Neural progenitor cell (in vitro differentiated cells): ENCODE data around the gene COPS7B. TPM values are rescaled to one million over a fixed set of nuclear protein-coding genes. Genes with fewer than 3 reads are reported as not detected.

ENCODE experiments used
- DNase-seq: peaks from one replicate; pipeline ENCODE4 v3.0.0-alpha.2; 2016; ENCODE audit warnings: low spot score
- H2AFZ ChIP-seq: fragments of 200-600 bp; sonication (generic); replicated peaks from 2 replicates; pipeline ENCODE4 v1.6.1; 2016; ENCODE audit warnings: antibody characterized with exemption
- H3F3A ChIP-seq: fragments of 200-600 bp; sonication (generic); 2 replicates; pipeline ENCODE4 v1.6.1; 2016; ENCODE audit warnings: antibody characterized with exemption, low read depth
- H3K27ac ChIP-seq: fragments of 200-600 bp; sonication (generic); 2 replicates; pipeline ENCODE4 v1.5.1; 2016; ENCODE audit warnings: mild to moderate bottlenecking
- H3K27me3 ChIP-seq: fragments of 200-600 bp; sonication (generic); 2 replicates; pipeline ENCODE4 v1.6.1; 2016; ENCODE audit warnings: mild to moderate bottlenecking, moderate library complexity
- H3K36me3 ChIP-seq: fragments of 200-600 bp; sonication (generic); 2 replicates; pipeline ENCODE4 v1.5.1; 2016
- H3K4me1 ChIP-seq: fragments of 200-600 bp; sonication (generic); 2 replicates; pipeline ENCODE4 v1.6.1; 2016; ENCODE audit warnings: mixed run types
- H3K4me2 ChIP-seq: fragments of 200-600 bp; sonication (generic); 2 replicates; pipeline ENCODE4 v1.6.1; 2016
- H3K4me3 ChIP-seq: fragments of 200-600 bp; sonication (generic); 2 replicates; pipeline ENCODE4 v1.5.1; 2016
- H3K79me2 ChIP-seq: fragments of 200-600 bp; sonication (generic); 2 replicates; pipeline ENCODE4 v1.6.1; 2016; ENCODE audit warnings: low read depth
- H3K9ac ChIP-seq: fragments of 200-600 bp; sonication (generic); 2 replicates; pipeline ENCODE4 v1.6.1; 2016
- H3K9me3 ChIP-seq: fragments of 200-600 bp; sonication (generic); 2 replicates; pipeline ENCODE4 v1.5.1; 2016; ENCODE audit warnings: low read depth
- H4K20me1 ChIP-seq: fragments of 200-600 bp; sonication (generic); 2 replicates; pipeline ENCODE4 v1.6.1; 2016; ENCODE audit warnings: low read depth
- H3K27ac Mint-ChIP-seq: 3 replicates; pipeline ENCODE4 v1.8.0; 2021; ENCODE audit warnings: mixed read lengths
- H3K27me3 Mint-ChIP-seq: 2 replicates; pipeline ENCODE4 v1.8.0; 2022; ENCODE audit warnings: low read depth, mild to moderate bottlenecking, inconsistent platforms, moderate library complexity, mixed read lengths; ENCODE audit not compliant: insufficient read depth
- H3K36me3 Mint-ChIP-seq: 3 replicates; pipeline ENCODE4 v1.8.0; 2021; ENCODE audit warnings: mixed read lengths
- H3K4me1 Mint-ChIP-seq: 3 replicates; pipeline ENCODE4 v1.8.0; 2021; ENCODE audit warnings: mixed read lengths
- H3K4me3 Mint-ChIP-seq: 3 replicates; pipeline ENCODE4 v1.8.0; 2021; ENCODE audit warnings: mild to moderate bottlenecking, moderate library complexity, mixed read lengths
- H3K9me3 Mint-ChIP-seq: 3 replicates; pipeline ENCODE4 v1.8.0; 2020; ENCODE audit warnings: mixed read lengths
- CTCF ChIP-seq: fragments of 200-600 bp; sonication (generic); IDR thresholded peaks from 2 replicates; pipeline ENCODE4 v1.5.1; 2017; ENCODE audit warnings: antibody characterized with exemption, mild to moderate bottlenecking
- EZH2 ChIP-seq: fragments of 200-600 bp; sonication (generic); IDR thresholded peaks from 2 replicates; pipeline ENCODE4 v1.6.1; 2017; ENCODE audit warnings: antibody characterized with exemption, mild to moderate bottlenecking, moderate library complexity
- EZH2phosphoT487 ChIP-seq: fragments of 200-600 bp; sonication (generic); IDR thresholded peaks from 2 replicates; pipeline ENCODE4 v1.6.1; 2017; ENCODE audit warnings: antibody characterized with exemption
- total RNA-seq: library from RNA; depleted of rRNA; stranded (reverse); fragments of >200 nt; gene quantifications from 2 replicates; pipeline ENCODE4 v1.2.3, GENCODE V29; 2015; ENCODE audit warnings: low replicate concordance

COPS7B gene
- total RNA-seq, 1 donor from 2014 or later: 63.3 TPM

- no peaks in the 10 kb centered on the region for H3K4me1 Mint-ChIP-seq
- DNase-seq: no peak
- no peak overlapping the region for H3K4me3 Mint-ChIP-seq
- TF ChIP-seq EZH2: no peak
- no peak for TF ChIP-seq EZH2phosphoT487
- TF ChIP-seq CTCF: no peak
- Histone ChIP-seq H4K20me1 (peaks cover 24% of the 10 kb centered on the region), H3K4me2 (no peak overlapping the region), H3K36me3 (no peaks in the 10 kb centered on the region), H3K9me3 (no peaks in the 10 kb centered on the region), H3F3A (peaks cover 3% of the 10 kb centered on the region), H3K4me1 (no peaks in the 10 kb centered on the region), H2AFZ (no peak overlapping the region), H3K9ac (no peak overlapping the region), H3K79me2 (peaks cover 42% of the 10 kb centered on the region), H3K27ac (no peak overlapping the region), H3K27me3 (no peaks in the 10 kb centered on the region), H3K4me3 (no peak overlapping the region)
- H3K9me3 Mint-ChIP-seq: no peaks in the 10 kb centered on the region
- peaks cover 10% of the 10 kb centered on the region for H3K36me3 Mint-ChIP-seq
- no peak overlapping the region for H3K27ac Mint-ChIP-seq
- no peaks in the 10 kb centered on the region for H3K27me3 Mint-ChIP-seq
Measured at GRCh38 chr2:231794383-231794782, 8.1 kb downstream of the COPS7B start.

- TF ChIP-seq CTCF (peak; percentile 28), EZH2phosphoT487 (no peak), EZH2 (no peak)
- Histone ChIP-seq H3K9me3 (no peaks in the 10 kb centered on the region), H3K4me3 (no peak overlapping the region), H3K4me2 (no peak overlapping the region), H3F3A (peaks cover 8% of the 10 kb centered on the region), H2AFZ (no peak overlapping the region), H3K4me1 (no peaks in the 10 kb centered on the region), H3K9ac (no peak overlapping the region), H3K27ac (no peak overlapping the region), H3K79me2 (peaks cover 32% of the 10 kb centered on the region), H4K20me1 (peaks cover 28% of the 10 kb centered on the region), H3K36me3 (no peaks in the 10 kb centered on the region), H3K27me3 (no peaks in the 10 kb centered on the region)
- peak; percentile 22 for DNase-seq
- Mint-ChIP-seq H3K36me3 (peaks cover 10% of the 10 kb centered on the region), H3K27ac (no peak overlapping the region), H3K4me3 (no peak overlapping the region), H3K9me3 (no peaks in the 10 kb centered on the region), H3K4me1 (no peaks in the 10 kb centered on the region), H3K27me3 (no peaks in the 10 kb centered on the region)
Measured at GRCh38 chr2:231795525-231796327, 9.5 kb downstream of the COPS7B start.

GRCh38 chr2:231800493-231801091 is 14.3 kb downstream of the COPS7B start:
- Mint-ChIP-seq H3K36me3 (peaks cover 8% of the 10 kb centered on the region), H3K27ac (no peak overlapping the region), H3K4me1 (no peaks in the 10 kb centered on the region), H3K27me3 (no peaks in the 10 kb centered on the region), H3K4me3 (no peak overlapping the region), H3K9me3 (no peaks in the 10 kb centered on the region)
- Histone ChIP-seq H3K4me2 (no peak overlapping the region), H3K27ac (no peak overlapping the region), H3K27me3 (no peaks in the 10 kb centered on the region), H3K9ac (no peak overlapping the region), H3K9me3 (no peaks in the 10 kb centered on the region), H4K20me1 (peaks cover 39% of the 10 kb centered on the region), H3K36me3 (peaks cover 4% of the 10 kb centered on the region), H3K4me3 (no peak overlapping the region), H3K4me1 (peaks cover 5% of the 10 kb centered on the region), H2AFZ (no peak overlapping the region), H3F3A (peaks cover 8% of the 10 kb centered on the region), H3K79me2 (peaks cover 16% of the 10 kb centered on the region)
- peak; percentile 58 for DNase-seq
- peak; percentile 78 for TF ChIP-seq CTCF
- TF ChIP-seq EZH2phosphoT487: no peak
- no peak for TF ChIP-seq EZH2
